HG03442 (cell line): Measurements from ENCODE around the gene HNRNPDL.
A peak's percentile ranks its signal among the peaks of the same experiment; 100 is the strongest.
"Not testable (repeated sequence)": the region's sequence is repeated elsewhere in the genome, so short reads cannot be mapped to it uniquely, and the experiment has no call there.

Experiments used
- ATAC-seq: cut with Tn5 transposase; IDR thresholded peaks from one replicate; pipeline ENCODE4 v1.9.1; 2021; ENCODE audit warnings: mild to moderate bottlenecking, moderate library complexity; ENCODE audit not compliant: unreplicated experiment

HNRNPDL gene

GRCh38 chr4:82430193-82430963, at the start of gene HNRNPDL, which contains the start of gene ENOPH1:
TSS of gene HNRNPDL (minus strand) at chr4:82430462. CDS start at chr4:82429690, 772 bp downstream.
TSS of gene ENOPH1 (plus strand) at chr4:82430590. CDS start at chr4:82430830, 240 bp downstream.
- ATAC-seq = peak; percentile 76

DNA sequence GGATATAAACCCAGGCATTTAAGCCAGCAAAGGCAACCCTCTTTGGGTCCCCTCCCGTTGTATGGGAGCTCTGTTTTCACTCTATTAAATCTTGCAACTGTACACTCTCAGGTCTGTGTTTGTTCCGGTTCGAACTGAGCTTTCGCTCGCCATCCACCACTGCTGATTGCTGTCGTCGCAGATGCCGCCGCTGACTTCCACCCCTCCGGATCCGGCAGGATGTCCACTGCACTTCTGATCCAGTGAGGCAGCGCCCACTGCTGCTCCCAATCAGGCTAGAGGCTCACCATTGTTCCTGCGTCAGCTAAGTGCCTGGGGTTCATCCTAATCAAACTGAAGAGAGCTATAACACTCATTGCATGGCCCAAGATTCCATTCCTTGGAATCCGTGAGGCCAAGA, 49.3 kb upstream of the HNRNPDL start:
- ATAC-seq = no peak

GRCh38 chr4:82477469-82477868, 47.2 kb upstream of the HNRNPDL start:
- not testable (repeated sequence) for ATAC-seq

DNA sequence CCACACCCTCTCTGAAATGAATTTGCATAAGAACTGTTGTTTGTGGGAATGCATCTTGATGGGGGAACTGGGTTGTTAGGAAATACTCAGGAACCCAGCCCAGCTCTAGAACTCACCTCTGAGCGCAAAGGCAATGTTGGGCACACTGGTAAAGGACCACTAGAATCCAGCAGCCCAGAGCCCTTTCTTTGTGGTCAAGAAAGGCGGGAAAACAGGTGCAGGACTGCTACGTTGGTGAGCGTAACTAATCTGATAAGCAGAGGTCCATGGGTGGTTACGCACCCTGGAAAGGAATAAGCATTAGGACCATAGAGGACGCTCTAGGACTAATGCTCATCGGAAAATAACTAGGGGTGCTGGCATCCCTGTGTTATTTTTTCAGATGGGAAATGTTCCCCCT, 45.7 kb upstream of the HNRNPDL start:
- ATAC-seq = not testable (repeated sequence)

DNA sequence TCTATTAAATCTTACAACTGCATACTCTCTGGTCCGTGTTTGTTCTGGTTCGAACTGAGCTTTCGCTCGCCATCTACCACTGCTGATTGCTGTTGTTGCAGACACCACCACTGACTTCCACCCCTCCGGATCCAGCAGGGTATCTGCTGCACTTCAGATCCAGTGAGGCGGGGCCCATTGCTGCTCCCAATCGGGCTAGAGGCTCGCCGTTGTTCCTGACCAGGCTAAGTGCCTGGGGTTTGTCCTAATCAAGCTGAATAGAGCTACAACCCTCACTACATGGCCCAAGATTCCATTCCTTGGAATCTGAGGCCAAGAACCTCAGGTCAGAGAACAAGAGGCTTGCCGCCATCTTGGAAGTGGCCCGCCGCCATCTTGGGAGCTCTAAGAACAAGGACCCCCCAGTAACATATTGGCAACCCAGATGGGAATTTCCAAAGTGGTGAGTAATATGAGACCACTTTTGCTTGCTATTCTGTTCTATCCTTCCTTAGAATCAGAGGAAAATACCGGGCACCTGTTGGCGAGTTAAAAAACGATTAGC, 43.4 kb upstream of the HNRNPDL start:
- no peak for ATAC-seq

GRCh38 chr4:82473080-82473479, 42.8 kb upstream of the HNRNPDL start:
- ATAC-seq = not testable (repeated sequence)

- ATAC-seq = no peak
Measured at GRCh38 chr4:82469791-82470345, 39.6 kb upstream of the HNRNPDL start.

- no peak for ATAC-seq
Measured at GRCh38 chr4:82467471-82467870, 37.2 kb upstream of the HNRNPDL start.

GRCh38 chr4:82463221-82463620, 33.0 kb upstream of the HNRNPDL start:
- ATAC-seq = no peak

DNA sequence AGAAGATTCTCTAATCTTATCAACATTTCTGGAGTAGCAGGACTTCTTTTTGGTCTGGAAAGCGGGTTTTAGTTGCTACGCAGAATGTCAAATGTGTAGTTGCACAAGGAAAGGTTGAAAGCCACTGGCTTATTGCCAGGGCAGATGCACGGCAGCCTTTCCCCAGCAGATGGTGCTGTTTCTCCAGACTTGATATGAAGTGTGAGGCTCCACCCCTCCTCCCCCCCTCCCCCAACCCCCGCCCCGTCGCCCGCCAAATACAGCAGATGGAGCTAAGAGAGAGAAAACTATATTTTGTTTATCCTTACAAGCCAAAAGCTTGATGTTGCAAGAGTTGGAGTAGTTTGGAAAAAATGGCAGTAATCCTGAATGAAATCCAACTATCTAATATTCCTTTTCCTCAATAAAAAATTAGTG, 32.2 kb upstream of the HNRNPDL start:
- ATAC-seq = peak; percentile 67

- no peak for ATAC-seq
Measured at GRCh38 chr4:82461710-82462109, 31.4 kb upstream of the HNRNPDL start.

DNA sequence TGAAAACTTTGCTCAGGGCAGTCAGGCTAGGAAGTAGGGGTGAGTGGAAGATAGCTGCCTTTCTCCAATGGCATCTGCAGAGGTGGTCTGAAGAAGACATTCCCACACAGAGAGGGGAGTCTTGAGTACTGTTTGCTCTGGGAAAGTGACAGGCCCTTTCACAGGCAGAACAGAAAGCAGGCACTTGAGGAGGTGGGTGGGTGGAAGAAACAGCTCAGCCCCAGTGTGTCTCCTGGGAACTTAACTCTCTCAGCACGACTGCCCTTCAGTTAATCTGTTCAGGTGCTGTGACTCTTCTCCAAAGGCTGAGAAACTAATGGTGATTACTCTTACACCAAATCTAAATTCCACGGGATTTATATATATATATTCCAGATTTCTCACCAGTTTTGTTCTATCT, 28.5 kb upstream of the HNRNPDL start:
- ATAC-seq = peak; percentile 73

- no peak for ATAC-seq
Measured at GRCh38 chr4:82457266-82457665, 27.0 kb upstream of the HNRNPDL start.

DNA sequence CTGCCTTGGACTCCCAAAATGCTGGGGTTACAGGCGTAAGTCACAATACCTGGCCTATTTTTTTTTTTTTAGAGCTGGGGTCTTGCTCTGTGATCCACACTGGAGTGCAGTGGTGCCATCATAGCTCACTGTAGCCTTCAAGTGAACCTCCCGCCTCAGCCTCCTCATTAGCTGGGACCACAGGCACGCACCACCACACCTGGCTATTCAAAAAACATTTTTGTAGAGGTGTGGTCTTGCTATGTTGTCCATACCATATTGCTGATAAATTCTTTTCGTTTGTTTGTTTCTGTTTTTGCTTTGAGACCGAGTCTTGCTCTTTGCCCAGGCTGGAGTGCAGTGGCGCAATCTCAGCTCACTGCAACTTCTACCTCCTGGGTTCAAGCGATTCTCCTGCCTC, 21.8 kb upstream of the HNRNPDL start:
- ATAC-seq = no peak

GRCh38 chr4:82450966-82451755, 20.9 kb upstream of the HNRNPDL start:
- no peak for ATAC-seq

DNA sequence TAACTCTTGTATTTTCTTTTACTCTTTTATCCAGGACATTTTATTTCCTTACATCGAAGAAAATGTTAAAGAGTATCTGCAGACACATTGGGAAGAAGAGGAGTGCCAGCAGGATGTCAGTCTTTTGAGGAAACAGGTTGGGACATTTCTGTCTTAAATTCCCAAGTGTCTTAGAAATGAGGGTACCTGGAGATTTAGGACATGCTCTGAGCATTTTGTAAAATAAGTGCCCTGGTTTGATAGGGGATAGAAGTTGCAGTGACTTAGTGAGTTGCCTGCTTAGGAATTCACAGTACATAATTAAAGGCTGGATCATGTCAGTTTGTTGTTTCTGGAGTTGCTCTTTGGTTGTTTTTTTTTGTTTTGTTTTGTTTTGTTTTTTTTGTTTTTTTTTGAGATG, 17.6 kb upstream of the HNRNPDL start:
- ATAC-seq = no peak

- ATAC-seq = no peak
Measured at GRCh38 chr4:82439088-82439487, 8.8 kb upstream of the HNRNPDL start.

GRCh38 chr4:82437285-82438005, 7.2 kb upstream of the HNRNPDL start:
- ATAC-seq = no peak

GRCh38 chr4:82436780-82437179, 6.5 kb upstream of the HNRNPDL start:
- no peak for ATAC-seq

GRCh38 chr4:82436130-82436529, 5.9 kb upstream of the HNRNPDL start:
- no peak for ATAC-seq

- no peak for ATAC-seq
Measured at GRCh38 chr4:82434949-82435348, 4.7 kb upstream of the HNRNPDL start.
